H1 (cell line): Measurements from ENCODE around the gene KLHL3. TPM values are rescaled to one million over a fixed set of nuclear protein-coding genes. Genes with fewer than 3 reads are reported as not detected.

Source experiments
- CTCF ChIA-PET: fragments of 300-600 bp; sonication (Branson Sonifier 250); formaldehyde crosslinking; loops from one replicate; lab custom pipeline; 2021; ENCODE audit not compliant: partially characterized antibody; lab: Charles Lee
- POLR2A ChIA-PET: fragments of 300-600 bp; sonication (Branson Sonifier 250); formaldehyde crosslinking; loops from one replicate; lab custom pipeline; 2021; ENCODE audit warnings: inconsistent platforms; ENCODE audit not compliant: partially characterized antibody; lab: Charles Lee
- DNase-seq, 2 experiments: peaks; one replicate each; pipeline versions ENCODE4 v3.0.0 to v3.0.0-alpha.2; 2010 to 2022; ENCODE audit warnings: low spot score in 2 of 2, low read depth in 1 of 2, mixed read lengths in 1 of 2
- FAIRE-seq: peaks from 2 replicates; lab custom pipeline; 2011; peaks lifted over from hg19 to GRCh38; lab: Jason Lieb, UNC
- H2AFZ ChIP-seq: 2 replicates; pipeline ENCODE4 v1.8.1; 2012; ENCODE audit warnings: low read length, inconsistent platforms
- H2AK5ac ChIP-seq: 2 replicates; pipeline ENCODE4 v1.6.1; 2013; ENCODE audit warnings: low read depth, low read length
- H2BK120ac ChIP-seq: replicated peaks from 2 replicates; pipeline ENCODE3; 2013; ENCODE audit warnings: low read depth, low read length, inconsistent platforms
- H2BK12ac ChIP-seq: 2 replicates; pipeline ENCODE4 v1.6.1; 2013; ENCODE audit warnings: low read depth, low read length
- H2BK15ac ChIP-seq: 2 replicates; pipeline ENCODE4 v1.6.1; 2013; ENCODE audit warnings: low read length
- H2BK20ac ChIP-seq: 2 replicates; pipeline ENCODE4 v1.6.1; 2013; ENCODE audit warnings: low read length
- H2BK5ac ChIP-seq: 2 replicates; pipeline ENCODE4 v1.6.1; 2013; ENCODE audit warnings: low read depth, low read length
- H3K14ac ChIP-seq: 2 replicates; pipeline ENCODE4 v1.6.1; 2013; ENCODE audit warnings: inconsistent platforms; ENCODE audit not compliant: insufficient read length
- H3K18ac ChIP-seq: 2 replicates; pipeline ENCODE4 v1.6.1; 2013; ENCODE audit warnings: low read length; ENCODE audit errors: extremely low read depth
- H3K23ac ChIP-seq: 2 replicates; pipeline ENCODE4 v1.6.1; 2013; ENCODE audit warnings: inconsistent platforms; ENCODE audit not compliant: insufficient read length
- H3K23me2 ChIP-seq: 2 replicates; pipeline ENCODE4 v1.6.1; 2013; ENCODE audit warnings: low read depth, low read length
- H3K27ac ChIP-seq: 2 replicates; pipeline ENCODE4 v1.6.1; 2011; ENCODE audit warnings: low read depth, low read length, inconsistent platforms
- H3K27me3 ChIP-seq, 4 experiments: replicated peaks in 1 of 4; 1 replicate in 1 of 4; 2 replicates in 3 of 4; pipeline versions ENCODE4 v1.6.1 to v1.8.1; 2011 to 2013; ENCODE audit warnings: low read length in 3 of 4, mild to moderate bottlenecking in 3 of 4, inconsistent platforms in 2 of 4, mixed read lengths in 2 of 4, moderate library complexity in 1 of 4; ENCODE audit not compliant: control insufficient read depth in 3 of 4, insufficient read depth in 3 of 4; ENCODE audit errors: extremely low read depth in 1 of 4
- H3K36me3 ChIP-seq, 4 experiments: 2 replicates each; pipeline versions ENCODE4 v1.6.1 to v1.8.1; 2011 to 2013; ENCODE audit warnings: mild to moderate bottlenecking in 4 of 4, low read length in 3 of 4, moderate library complexity in 2 of 4, control low read depth in 1 of 4, inconsistent platforms in 1 of 4; ENCODE audit not compliant: insufficient read depth in 4 of 4, control insufficient read depth in 2 of 4
- H3K4ac ChIP-seq: replicated peaks from 2 replicates; pipeline ENCODE3; 2013; ENCODE audit warnings: low read length, low read depth, mixed read lengths, inconsistent platforms; ENCODE audit not compliant: insufficient read length
- H3K4me1 ChIP-seq, 4 experiments: replicated peaks in 1 of 4; 1 replicate in 1 of 4; 2 replicates in 3 of 4; pipeline versions ENCODE4 v1.6.1 to v1.8.1; 2011 to 2013; ENCODE audit warnings: low read length in 3 of 4, inconsistent platforms in 2 of 4, mixed read lengths in 1 of 4; ENCODE audit not compliant: insufficient read depth in 4 of 4, control insufficient read depth in 3 of 4
- H3K4me2 ChIP-seq, 2 experiments: 2 replicates each; pipeline versions ENCODE4 v1.6.1 to v1.8.1; 2011 to 2013; ENCODE audit warnings: low read depth in 2 of 2, low read length in 2 of 2, control low read depth in 1 of 2, inconsistent platforms in 1 of 2, mild to moderate bottlenecking in 1 of 2; ENCODE audit not compliant: insufficient read depth in 1 of 2
- H3K4me3 ChIP-seq, 4 experiments: fragments of 200-600, 300-600 bp in 1 of 4; sonication (generic), shearing (Covaris generic), sonication (Bioruptor Twin) in 1 of 4; 2 replicates each; pipeline versions ENCODE4 v1.5.1 to v1.8.1; 2011 to 2016; ENCODE audit warnings: low read length in 4 of 4, low read depth in 3 of 4, control low read depth in 2 of 4, inconsistent platforms in 2 of 4, mild to moderate bottlenecking in 2 of 4, mixed read lengths in 1 of 4, moderate library complexity in 1 of 4; ENCODE audit not compliant: insufficient read depth in 2 of 4; ENCODE audit errors: extremely low read depth in 1 of 4
- H3K56ac ChIP-seq: replicated peaks from 2 replicates; pipeline ENCODE3; 2013; ENCODE audit warnings: low read depth, mild to moderate bottlenecking, mixed read lengths, low read length, inconsistent platforms; ENCODE audit not compliant: insufficient read length
- H3K79me1 ChIP-seq: 2 replicates; pipeline ENCODE4 v1.6.1; 2013; ENCODE audit warnings: low read depth, low read length, control low read depth
- H3K79me2 ChIP-seq, 2 experiments: 2 replicates each; pipeline versions ENCODE4 v1.6.1 to v1.8.1; 2012 to 2013; ENCODE audit warnings: low read length in 2 of 2, mild to moderate bottlenecking in 2 of 2, inconsistent platforms in 1 of 2; ENCODE audit not compliant: insufficient read depth in 2 of 2, control insufficient read depth in 1 of 2
- H3K9ac ChIP-seq, 4 experiments: replicated peaks in 1 of 4; 1 replicate in 1 of 4; 2 replicates in 3 of 4; pipeline versions ENCODE4 v1.6.1 to v1.8.1; 2011 to 2013; ENCODE audit warnings: low read depth in 3 of 4, low read length in 3 of 4, control low read depth in 2 of 4, mild to moderate bottlenecking in 2 of 4, moderate library complexity in 2 of 4, inconsistent platforms in 1 of 4; ENCODE audit errors: extremely low read depth in 1 of 4
- H3K9me3 ChIP-seq, 2 experiments: 2 replicates each; pipeline versions ENCODE4 v1.6.1 to v1.8.1; 2012 to 2013; ENCODE audit warnings: mild to moderate bottlenecking in 2 of 2, moderate library complexity in 2 of 2, control low read depth in 1 of 2, inconsistent platforms in 1 of 2, low read depth in 1 of 2, low read length in 1 of 2, mixed read lengths in 1 of 2; ENCODE audit not compliant: insufficient read depth in 2 of 2
- H4K20me1 ChIP-seq, 2 experiments: replicated peaks in 1 of 2; 2 replicates each; pipeline versions ENCODE3 to v1.8.1; 2011 to 2013; ENCODE audit warnings: inconsistent platforms in 2 of 2, low read length in 2 of 2, mild to moderate bottlenecking in 1 of 2; ENCODE audit not compliant: insufficient read depth in 2 of 2, control insufficient read depth in 1 of 2
- H4K5ac ChIP-seq: 2 replicates; pipeline ENCODE4 v1.6.1; 2013; ENCODE audit warnings: low read length, low read depth, mixed read lengths, inconsistent platforms; ENCODE audit not compliant: insufficient read length
- H4K8ac ChIP-seq: 2 replicates; pipeline ENCODE4 v1.8.0; 2013; ENCODE audit warnings: mild to moderate bottlenecking, moderate library complexity, low read length, inconsistent platforms; ENCODE audit not compliant: insufficient read depth; ENCODE audit errors: extremely low read depth
- H4K91ac ChIP-seq: replicated peaks from 2 replicates; pipeline ENCODE3; 2013; ENCODE audit warnings: low read length, mixed read lengths, inconsistent platforms; ENCODE audit not compliant: insufficient read length
- CHD1 ChIP-seq: IDR thresholded peaks from 2 replicates; pipeline ENCODE4 v1.6.1; 2012; ENCODE audit warnings: low read depth, low read length, improper control_type of control experiment
- CHD2 ChIP-seq: IDR thresholded peaks from 2 replicates; pipeline ENCODE4 v1.6.1; 2012; ENCODE audit warnings: low read length, improper control_type of control experiment
- CREB1 ChIP-seq: IDR thresholded peaks from 2 replicates; pipeline ENCODE4 v1.6.1; 2012; ENCODE audit warnings: inconsistent platforms
- CTBP2 ChIP-seq: IDR thresholded peaks from 2 replicates; pipeline ENCODE4 v1.7.0; 2011; ENCODE audit warnings: borderline replicate concordance, mild to moderate bottlenecking, moderate library complexity, mixed read lengths, low read length; ENCODE audit not compliant: insufficient read depth, insufficient read length
- E2F6 ChIP-seq: IDR thresholded peaks from 2 replicates; pipeline ENCODE4 v1.6.1; 2012; ENCODE audit warnings: inconsistent platforms
- GABPA ChIP-seq: IDR thresholded peaks from 2 replicates; pipeline ENCODE4 v1.6.1; 2011; ENCODE audit warnings: mild to moderate bottlenecking, low read length, moderate library complexity, borderline replicate concordance; ENCODE audit not compliant: insufficient read depth
- KDM4A ChIP-seq: IDR thresholded peaks from one replicate; pipeline ENCODE4 v1.7.1; 2012; ENCODE audit warnings: low read depth, mild to moderate bottlenecking, moderate library complexity, low read length, inconsistent platforms; ENCODE audit not compliant: severe bottlenecking
- MAFK ChIP-seq: IDR thresholded peaks from 2 replicates; pipeline ENCODE4 v1.6.1; 2012; ENCODE audit warnings: low read depth, mild to moderate bottlenecking, improper control_type of control experiment, low read length
- POLR2AphosphoS5 ChIP-seq: IDR thresholded peaks from 2 replicates; pipeline ENCODE4 v1.6.1; 2011; ENCODE audit warnings: low read depth, low read length
- POU5F1 ChIP-seq: IDR thresholded peaks from 2 replicates; pipeline ENCODE4 v1.6.1; 2011; ENCODE audit warnings: low read depth, mild to moderate bottlenecking, low read length, moderate library complexity
- SP1 ChIP-seq: IDR thresholded peaks from 2 replicates; pipeline ENCODE4 v1.6.1; 2011; ENCODE audit warnings: low read depth, low read length
- TAF1 ChIP-seq: IDR thresholded peaks from 2 replicates; pipeline ENCODE4 v1.6.1; 2011; ENCODE audit warnings: mild to moderate bottlenecking, low read depth, low read length
- TAF7 ChIP-seq: optimal IDR thresholded peaks from 2 replicates; pipeline ENCODE3; 2011; ENCODE audit warnings: low read depth, mild to moderate bottlenecking, inconsistent platforms, low read length, moderate library complexity, borderline replicate concordance
- WGBS, 2 experiments: shearing (Covaris generic) in 1 of 2; methylation state at CpG; one replicate each; pipeline versions ENCODE4 v1.1.6 to v1.1.7; 2013 to 2015; ENCODE audit warnings: low lambda C conversion rate in 2 of 2, mixed read lengths in 2 of 2, inconsistent platforms in 1 of 2, low coverage in 1 of 2, missing lambda C conversion rate in 1 of 2; ENCODE audit not compliant: insufficient replicate concordance in 2 of 2, insufficient coverage in 1 of 2, insufficient read length in 1 of 2; ENCODE audit errors: extremely low coverage in 1 of 2, missing lambda C conversion rate in 1 of 2; 5-methylcytosine and 5-hydroxymethylcytosine counted together
- polyA plus RNA-seq, 7 experiments: library from polyadenylated mRNA; depleted of rRNA in 3 of 7; stranded (reverse) in 5 of 7; unstranded in 2 of 7; fragments of >200 nt in 5 of 7; fragments of 200-250 nt in 2 of 7; gene quantifications; 1 replicate in 5 of 7; 2 replicates in 1 of 7; 4 replicates in 1 of 7; pipeline versions ENCODE4 v1.2.1 to v1.2.3, GENCODE V29; 2011 to 2013; ENCODE audit warnings: missing spikeins in 2 of 7, mixed read lengths in 2 of 7
- total RNA-seq: library from RNA; stranded (reverse); fragmentation: NEBNext Ultra II Directional; extraction: Animal tissue kit (Norgen Biotek cat#: 25700); gene quantifications from 2 replicates; pipeline ENCODE4 v1.2.1, GENCODE V29; 2021

Gene KLHL3
- total and polyA plus RNA-seq, 2 of the 8 experiments (the other 6 are each of a cell fraction or from before 2014, with no cell fraction given), result 7.4 to 13.7 TPM

- WGBS, 2 experiments, result 89% methylated on average over 3 of the region's 3 CpGs; no CpG with 5 or more reads in 1 of the 2 experiments
- Histone ChIP-seq H3K56ac (no peak overlapping the region), H3K79me2 (peaks cover 6 to 40% of the 10 kb centered on the region in 2 experiments; a peak in 3 of 4 replicates), H4K20me1 (no peaks in the 10 kb centered on the region), H3K79me1 (peaks cover 6% of the 10 kb centered on the region), H2BK120ac (no peak overlapping the region), H3K9ac (no peak overlapping the region), H3K14ac (no peak overlapping the region), H3K9me3 (no peaks in the 10 kb centered on the region), H3K4me2 (peak overlapping the region; percentile 95 to 96), H3K23ac (no peak overlapping the region), H2AK5ac (peak overlapping the region; percentile 47), H2AFZ (no peak overlapping the region), H3K27me3 (no peaks in the 10 kb centered on the region), H3K36me3 (no peaks in the 10 kb centered on the region), H4K5ac (no peak overlapping the region), H4K91ac (no peak overlapping the region), H2BK12ac (no peak overlapping the region), H4K8ac (no peak overlapping the region), H3K4me1 (peaks cover 3 to 14% (median 6%) of the 10 kb centered on the region in 4 experiments; a peak in 5 of 7 replicates), H3K23me2 (peaks cover 12% of the 10 kb centered on the region; the same call in 1 of the 2 replicates), H3K4me3 (peak overlapping the region in 3 of 4 experiments; percentile 71 to 90 (median 73); a peak in 4 of 8 replicates), H2BK20ac (no peak overlapping the region), H2BK15ac (no peak overlapping the region), H3K18ac (no peak overlapping the region), H3K4ac (no peak overlapping the region), H3K27ac (no peak overlapping the region), H2BK5ac (no peak overlapping the region)
- no peak for DNase-seq
- ChIA-PET CTCF (interaction anchor here (0.5 to 1.6 kb wide), 8 partner anchors 8 to 439 kb away, joined by 3 to 7 read pairs (median 4); no protein-coding TSS in a partner anchor), POLR2A (interaction anchor here (3.4 kb wide), 1 partner anchor 20 kb away, joined by 12 read pairs; the partner anchor contains the start of gene HNRNPA0)
- FAIRE-seq, result no peak
- TF ChIP-seq MAFK (no peak), GABPA (no peak), CHD2 (no peak), TAF1 (no peak), SP1 (no peak), CREB1 (no peak), CTBP2 (no peak), KDM4A (no peak), CHD1 (no peak), POLR2AphosphoS5 (no peak), E2F6 (no peak), TAF7 (no peak), POU5F1 (no peak)
Observed at GRCh38 chr5:137733922-137734321, 2.0 kb downstream of the KLHL3 start.
